Peyer's patch (tissue), 4 donors: ENCODE results near the gene ATP5PB. TPM values are rescaled to one million over a fixed set of nuclear protein-coding genes. Genes with fewer than 3 reads are reported as not detected.

Experiments used
- DNase-seq, 3 donors: peaks; one replicate each; pipeline ENCODE4 v3.0.0-alpha.2; 2017 to 2019
- H3K27ac ChIP-seq, 4 donors: fragments of 200-600 bp; sonication (generic); one replicate each; pipeline ENCODE4 v1.5.1; 2016 to 2019
- H3K27me3 ChIP-seq, 2 donors: fragments of 200-600 bp; sonication (generic); one replicate each; pipeline ENCODE4 v1.5.1; 2019
- H3K36me3 ChIP-seq, 3 donors: fragments of 200-600 bp; sonication (generic); one replicate each; pipeline ENCODE4 v1.5.1; 2016 to 2019
- H3K4me1 ChIP-seq, 4 donors: fragments of 200-600 bp; sonication (generic); one replicate each; pipeline ENCODE4 v1.5.1; 2016 to 2019
- H3K4me3 ChIP-seq, 4 donors: fragments of 200-600 bp; sonication (generic); 1 replicate in 3 of 4; 2 replicates in 1 of 4; pipeline ENCODE4 v1.5.1; 2016 to 2019; ENCODE audit warnings: mild to moderate bottlenecking in 1 of 4
- H3K9me3 ChIP-seq, 4 donors: fragments of 200-600 bp; sonication (generic); one replicate each; pipeline ENCODE4 v1.5.1; 2016 to 2019; ENCODE audit warnings: mild to moderate bottlenecking in 1 of 4
- CTCF ChIP-seq, 6 experiments: fragments of 450-650 bp in 4 of 6; fragments of 200-600 bp in 2 of 6; sonication (generic) in 1 of 6; IDR thresholded peaks; one replicate each; pipeline ENCODE4 v1.5.1; 2017 to 2019; ENCODE audit warnings: antibody characterized with exemption in 6 of 6, mild to moderate bottlenecking in 3 of 6, moderate library complexity in 1 of 6
- POLR2A ChIP-seq, 2 donors: fragments of 450-650 bp; IDR thresholded peaks; one replicate each; pipeline ENCODE4 v1.5.1; 2017; ENCODE audit warnings: antibody characterized with exemption in 2 of 2, mild to moderate bottlenecking in 2 of 2, moderate library complexity in 2 of 2
- total RNA-seq, 4 donors: library from RNA; depleted of rRNA; stranded (reverse); fragments of >200 nt; gene quantifications; one replicate each; pipeline ENCODE4 v1.1.0, GENCODE V29; 2016

ATP5PB gene
- total RNA-seq, 4 donors from 2014 or later = 86.6 to 271 (median 136) TPM

GRCh38 chr1:111465754-111466153, 16.5 kb downstream of the ATP5PB start:
- Histone ChIP-seq H3K27ac (no peak overlapping the region), H3K27me3 (no peaks in the 10 kb centered on the region), H3K4me3 (no peak overlapping the region), H3K36me3 (peaks cover 0 to 57% (median 0%) of the 10 kb centered on the region in 3 donors), H3K9me3 (no peaks in the 10 kb centered on the region), H3K4me1 (peaks cover 0 to 9% (median 0%) of the 10 kb centered on the region in 4 donors)
- DNase-seq = no peak
- TF ChIP-seq POLR2A (IDR thresholded peaks at IDR 0.05) = no peak
- no peak for TF ChIP-seq CTCF (IDR thresholded peaks at IDR 0.05)

- no peaks in the 10 kb centered on the region for H3K9me3 ChIP-seq
- no peaks in the 10 kb centered on the region for H3K27me3 ChIP-seq
- no peak overlapping the region for H3K4me3 ChIP-seq
- DNase-seq = no peak
- H3K4me1 ChIP-seq = peaks cover 0 to 10% (median 0%) of the 10 kb centered on the region in 4 donors
- H3K27ac ChIP-seq = no peak overlapping the region
- peaks cover 0 to 50% (median 0%) of the 10 kb centered on the region in 3 donors for H3K36me3 ChIP-seq
- TF ChIP-seq CTCF (IDR thresholded peaks at IDR 0.05) = no peak
- no peak for TF ChIP-seq POLR2A (IDR thresholded peaks at IDR 0.05)
These were observed 17.2 kb downstream of the ATP5PB start for GRCh38 chr1:111466480-111466879.

DNA sequence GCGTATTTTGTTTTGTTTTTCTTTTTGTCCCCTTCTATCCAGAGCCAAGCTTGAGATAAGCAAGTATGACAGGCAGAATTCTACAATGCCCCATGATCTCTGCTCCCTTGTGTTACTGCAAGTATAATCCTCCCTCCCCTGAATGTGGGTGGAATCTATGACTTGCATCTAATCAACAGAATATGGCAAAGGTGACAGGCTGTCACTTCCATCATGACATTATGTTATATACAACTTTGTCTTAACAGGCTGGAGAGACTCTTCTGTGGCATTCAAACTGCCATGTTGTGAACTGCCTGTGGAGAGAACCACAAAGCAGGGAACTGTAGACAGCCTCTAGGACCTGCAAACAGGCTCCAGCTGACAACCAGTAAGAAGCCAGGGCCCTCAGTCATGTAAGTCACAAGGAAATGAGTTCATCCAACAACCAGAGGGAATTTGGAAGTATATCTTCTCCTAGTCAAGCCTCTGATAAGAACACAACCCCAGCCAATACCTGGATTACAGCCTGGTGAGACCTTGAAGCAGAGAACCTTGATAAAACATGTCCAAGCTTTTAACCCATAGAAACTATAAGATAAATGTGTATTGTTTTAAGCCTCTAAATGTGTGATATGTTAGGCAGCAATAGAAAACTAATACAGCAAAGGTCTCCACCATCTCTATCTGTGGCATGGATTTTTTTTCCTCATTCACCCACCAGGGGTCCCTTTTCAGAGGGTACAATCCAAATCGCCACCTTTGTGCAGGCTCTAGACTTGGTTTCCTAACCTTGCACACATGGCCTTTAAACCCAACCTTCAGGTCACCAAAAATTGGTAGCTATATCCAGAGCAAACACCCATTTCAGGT, 18.8 kb downstream of the ATP5PB start:
- no peak for DNase-seq
- no peaks in the 10 kb centered on the region for H3K9me3 ChIP-seq
- H3K36me3 ChIP-seq = peaks cover 0 to 42% (median 0%) of the 10 kb centered on the region in 3 donors
- no peak overlapping the region for H3K4me3 ChIP-seq
- no peak overlapping the region for H3K27ac ChIP-seq
- no peaks in the 10 kb centered on the region for H3K27me3 ChIP-seq
- no peak for TF ChIP-seq CTCF (IDR thresholded peaks at IDR 0.05)
- peaks cover 0 to 10% (median 0%) of the 10 kb centered on the region in 4 donors for H3K4me1 ChIP-seq

DNA sequence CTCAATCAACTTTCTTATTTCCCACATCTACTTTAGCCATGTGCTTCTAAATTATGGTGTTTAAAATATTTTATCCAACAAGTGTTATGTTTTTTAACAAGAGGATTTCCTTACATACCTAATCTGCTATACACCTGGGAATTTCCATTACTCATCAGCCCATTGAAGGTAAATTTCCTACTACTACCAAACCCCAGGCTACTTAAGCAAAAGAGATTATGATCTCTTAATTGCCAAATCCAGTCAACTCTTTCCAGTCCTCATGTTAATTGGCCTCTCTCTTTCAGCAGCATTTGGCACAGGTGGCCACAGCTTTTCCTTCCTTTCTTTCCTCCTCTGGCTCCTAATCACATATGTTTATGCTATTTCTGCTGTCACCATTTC, 19.4 kb downstream of the ATP5PB start:
- Histone ChIP-seq H3K36me3 (peaks cover 0 to 42% (median 0%) of the 10 kb centered on the region in 3 donors), H3K27ac (no peak overlapping the region)

DNA sequence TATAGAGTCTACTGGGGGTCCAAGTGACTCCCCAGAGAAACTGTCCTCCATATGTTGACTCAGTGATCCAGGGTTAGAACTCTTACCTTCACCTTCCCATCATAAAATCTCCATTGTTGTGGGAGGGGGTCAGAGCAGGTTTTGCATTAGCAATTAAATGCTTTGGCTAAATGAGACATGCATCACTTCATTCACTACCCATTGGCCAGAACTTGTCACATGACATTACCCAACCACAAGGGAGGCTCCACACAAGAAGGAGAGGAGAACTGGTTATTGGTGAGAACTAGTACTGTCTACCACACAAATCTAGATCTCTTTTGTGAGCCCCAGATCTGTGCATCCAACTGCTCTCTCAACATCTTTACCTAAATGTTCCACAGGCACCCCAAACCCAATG, 20.3 kb downstream of the ATP5PB start:
- TF ChIP-seq POLR2A (IDR thresholded peaks at IDR 0.05) (no peak), CTCF (IDR thresholded peaks at IDR 0.05) (no peak)
- H3K9me3 ChIP-seq = no peaks in the 10 kb centered on the region
- peaks cover 0 to 42% (median 0%) of the 10 kb centered on the region in 3 donors for H3K36me3 ChIP-seq

More for the DNA sequence above, 19.4 kb downstream of the ATP5PB start:
- H3K4me1 ChIP-seq = peaks cover 0 to 10% (median 0%) of the 10 kb centered on the region in 4 donors
- no peaks in the 10 kb centered on the region for H3K27me3 ChIP-seq
- H3K4me3 ChIP-seq = no peak overlapping the region
- no peaks in the 10 kb centered on the region for H3K9me3 ChIP-seq
- no peak for DNase-seq
- no peak for TF ChIP-seq POLR2A (IDR thresholded peaks at IDR 0.05)

DNA sequence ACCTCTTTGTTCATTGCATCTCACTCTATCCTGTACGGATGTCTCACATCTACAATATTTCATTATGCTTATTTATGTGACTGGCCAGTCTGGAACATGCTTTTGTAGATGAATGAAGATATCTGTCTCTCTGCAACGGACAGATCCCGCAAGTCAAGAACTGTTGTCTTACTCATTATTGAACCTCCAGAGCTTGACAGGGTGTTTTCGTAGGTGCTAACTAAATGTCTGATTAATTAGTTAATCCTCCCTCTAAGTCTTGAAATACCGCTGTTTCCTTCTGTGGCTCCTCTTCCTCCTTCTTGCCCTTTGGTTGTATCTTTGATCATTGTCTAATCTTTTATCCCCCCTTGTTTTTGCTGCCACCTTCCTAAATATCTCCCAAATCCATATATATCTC, 21.3 kb downstream of the ATP5PB start:
- Histone ChIP-seq H3K27ac (peak overlapping the region; percentile 41 to 76 (median 64)), H3K27me3 (no peaks in the 10 kb centered on the region)

More for the DNA sequence above, 20.3 kb downstream of the ATP5PB start:
- H3K27ac ChIP-seq = peak overlapping the region in 1 of 4 donors; percentile 71
- H3K4me1 ChIP-seq = peaks cover 0 to 10% (median 0%) of the 10 kb centered on the region in 4 donors
- H3K4me3 ChIP-seq = no peak overlapping the region
- H3K27me3 ChIP-seq = no peaks in the 10 kb centered on the region
- DNase-seq = no peak

More for the DNA sequence above, 21.3 kb downstream of the ATP5PB start:
- Histone ChIP-seq H3K9me3 (no peaks in the 10 kb centered on the region), H3K4me1 (peaks cover 0 to 10% (median 0%) of the 10 kb centered on the region in 4 donors), H3K36me3 (peaks cover 0 to 38% (median 0%) of the 10 kb centered on the region in 3 donors), H3K4me3 (no peak overlapping the region)
- TF ChIP-seq CTCF (IDR thresholded peaks at IDR 0.05) (no peak), POLR2A (IDR thresholded peaks at IDR 0.05) (no peak)
- DNase-seq = no peak
